Measurements from ENCODE around the gene CASS4. TPM values are rescaled to one million over a fixed set of nuclear protein-coding genes. Genes with fewer than 3 reads are reported as not detected.

The CASS4 gene
- total RNA-seq, 1 donor from 2014 or later, result 0.51 TPM

DNA sequence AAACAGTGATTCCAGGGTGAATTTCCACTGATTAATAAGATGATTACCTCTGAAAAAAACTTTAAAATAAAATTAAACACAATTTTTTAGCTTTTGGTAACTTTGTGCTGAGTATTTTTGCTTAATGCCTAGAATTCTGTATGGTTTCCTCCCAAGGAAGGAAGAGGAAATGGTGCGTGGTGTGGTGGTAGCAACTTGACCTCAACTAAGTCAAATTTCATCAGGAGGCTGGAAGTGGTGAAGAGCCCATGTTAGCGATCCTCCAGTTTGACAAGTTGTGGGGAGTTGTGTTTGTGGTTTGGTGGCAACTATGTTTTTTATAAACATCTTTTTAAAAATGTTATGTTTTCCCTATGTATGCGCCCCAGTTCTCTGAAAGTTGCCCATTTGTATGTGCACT, 51.4 kb downstream of the CASS4 start:
- ChIA-PET CTCF (no interaction called here), POLR2A (interaction anchor here (0.6 kb wide), 1 partner anchor 17 kb away, joined by 3 read pairs; no protein-coding TSS in a partner anchor)
- ATAC-seq (ENCODE audit: low read depth) (no peak), DNase-seq (no peak)
- intact Hi-C loops (cut with micrococcal nuclease), result loop anchor here (10.0 kb wide), 1 partner anchor 1991 kb away; no protein-coding TSS in a partner anchor
- no peak overlapping the region for H3K27ac Mint-ChIP-seq
- H3K9me3 Mint-ChIP-seq, result no peaks in the 10 kb centered on the region
- no peaks in the 10 kb centered on the region for H3K27me3 Mint-ChIP-seq
- peaks cover under 1% of the 10 kb centered on the region for H3K36me3 Mint-ChIP-seq (ENCODE audit: low read depth)
- H3K4me1 Mint-ChIP-seq, result peaks cover 31% of the 10 kb centered on the region
- TF ChIP-seq, protein P1, sequence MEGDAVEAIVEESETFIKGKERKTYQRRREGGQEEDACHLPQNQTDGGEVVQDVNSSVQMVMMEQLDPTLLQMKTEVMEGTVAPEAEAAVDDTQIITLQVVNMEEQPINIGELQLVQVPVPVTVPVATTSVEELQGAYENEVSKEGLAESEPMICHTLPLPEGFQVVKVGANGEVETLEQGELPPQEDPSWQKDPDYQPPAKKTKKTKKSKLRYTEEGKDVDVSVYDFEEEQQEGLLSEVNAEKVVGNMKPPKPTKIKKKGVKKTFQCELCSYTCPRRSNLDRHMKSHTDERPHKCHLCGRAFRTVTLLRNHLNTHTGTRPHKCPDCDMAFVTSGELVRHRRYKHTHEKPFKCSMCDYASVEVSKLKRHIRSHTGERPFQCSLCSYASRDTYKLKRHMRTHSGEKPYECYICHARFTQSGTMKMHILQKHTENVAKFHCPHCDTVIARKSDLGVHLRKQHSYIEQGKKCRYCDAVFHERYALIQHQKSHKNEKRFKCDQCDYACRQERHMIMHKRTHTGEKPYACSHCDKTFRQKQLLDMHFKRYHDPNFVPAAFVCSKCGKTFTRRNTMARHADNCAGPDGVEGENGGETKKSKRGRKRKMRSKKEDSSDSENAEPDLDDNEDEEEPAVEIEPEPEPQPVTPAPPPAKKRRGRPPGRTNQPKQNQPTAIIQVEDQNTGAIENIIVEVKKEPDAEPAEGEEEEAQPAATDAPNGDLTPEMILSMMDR (IDR thresholded peaks at IDR 0.05), result no peak
- H3K4me3 Mint-ChIP-seq, result no peak overlapping the region

DNA sequence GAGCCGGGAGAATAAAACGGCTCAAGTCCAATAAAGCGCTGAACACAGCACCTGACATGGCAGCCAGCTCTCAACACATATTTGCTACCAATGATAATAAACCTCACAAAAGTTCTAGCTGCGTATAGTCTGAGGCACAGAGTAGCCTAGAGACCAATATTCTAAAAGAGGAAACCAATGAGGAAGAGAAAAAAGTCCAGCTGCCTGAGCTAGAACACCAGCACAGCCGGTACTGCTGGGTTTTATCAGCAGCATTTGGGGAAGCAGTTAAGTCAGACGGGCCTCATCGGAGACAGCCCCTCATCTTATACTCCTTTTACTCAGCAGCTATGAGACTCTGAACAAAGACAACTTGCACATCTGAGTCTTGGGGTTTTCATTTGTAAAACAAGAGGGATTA, 53.9 kb downstream of the CASS4 start:
- no peak for DNase-seq
- H3K36me3 Mint-ChIP-seq (ENCODE audit: low read depth), result peaks cover 13% of the 10 kb centered on the region
- peak; percentile 53 for ATAC-seq (ENCODE audit: low read depth)
- H3K4me1 Mint-ChIP-seq, result peaks cover 46% of the 10 kb centered on the region
- H3K9me3 Mint-ChIP-seq, result no peaks in the 10 kb centered on the region
- ChIA-PET POLR2A (interaction anchor here (0.9 to 1.5 kb wide), 3 partner anchors 13 to 74 kb away, joined by 3 to 7 read pairs (median 4); partner anchors contain the start of genes AURKA, CASS4 and CSTF1), CTCF (interaction anchor here (0.7 kb wide), 1 partner anchor 74 kb away, joined by 3 read pairs; the partner anchor contains the start of genes AURKA and CSTF1)
- TF ChIP-seq, protein P1 (IDR thresholded peaks at IDR 0.05), result no peak
- H3K4me3 Mint-ChIP-seq, result peak overlapping the region; percentile 53
- H3K27ac Mint-ChIP-seq, result peak overlapping the region; percentile 88
- H3K27me3 Mint-ChIP-seq, result no peaks in the 10 kb centered on the region
- intact Hi-C loops (cut with micrococcal nuclease), result loop anchor here (5.0 to 10.0 kb wide), 3 partner anchors 926 to 1989 kb away; partner anchors contain the start of gene RBM38

DNA sequence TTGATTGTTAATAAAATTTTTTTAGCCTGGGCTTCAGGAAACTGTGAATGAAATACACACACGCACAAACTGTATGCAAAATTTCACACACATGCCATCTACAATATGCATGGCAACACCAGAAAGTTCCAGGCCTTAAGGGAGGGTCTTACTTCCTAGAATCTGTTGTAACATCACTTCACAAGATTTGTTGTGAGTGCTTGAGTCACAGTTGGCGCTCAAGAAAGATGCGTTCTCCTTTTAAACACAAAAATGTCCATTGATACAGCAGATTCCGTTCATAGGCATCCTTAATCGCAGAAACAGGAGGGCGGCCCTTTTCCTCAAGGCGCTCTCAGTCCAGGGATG, 55.9 kb downstream of the CASS4 start:
- ChIA-PET CTCF (interaction anchor here (1.0 kb wide), 1 partner anchor 76 kb away, joined by 3 read pairs; the partner anchor contains the start of gene AURKA), POLR2A (interaction anchor here (1.7 kb wide), 1 partner anchor 76 kb away, joined by 13 read pairs; the partner anchor contains the start of genes AURKA and CSTF1)
- no peaks in the 10 kb centered on the region for H3K27me3 Mint-ChIP-seq
- H3K27ac Mint-ChIP-seq, result peak overlapping the region; percentile 99
- H3K4me1 Mint-ChIP-seq, result peaks cover 46% of the 10 kb centered on the region
- no peak for DNase-seq
- peaks cover 21% of the 10 kb centered on the region for H3K36me3 Mint-ChIP-seq (ENCODE audit: low read depth)
- intact Hi-C loops (cut with micrococcal nuclease), result loop anchor here (1.0 to 10.0 kb wide), 11 partner anchors 15 to 1987 kb away; partner anchors contain the start of genes AURKA, CSTF1, FAM210B and RAB22A
- ATAC-seq (ENCODE audit: low read depth), result no peak
- peak overlapping the region; percentile 100 for H3K4me3 Mint-ChIP-seq
- TF ChIP-seq, protein P1 (IDR thresholded peaks at IDR 0.05), result no peak
- no peaks in the 10 kb centered on the region for H3K9me3 Mint-ChIP-seq

DNA sequence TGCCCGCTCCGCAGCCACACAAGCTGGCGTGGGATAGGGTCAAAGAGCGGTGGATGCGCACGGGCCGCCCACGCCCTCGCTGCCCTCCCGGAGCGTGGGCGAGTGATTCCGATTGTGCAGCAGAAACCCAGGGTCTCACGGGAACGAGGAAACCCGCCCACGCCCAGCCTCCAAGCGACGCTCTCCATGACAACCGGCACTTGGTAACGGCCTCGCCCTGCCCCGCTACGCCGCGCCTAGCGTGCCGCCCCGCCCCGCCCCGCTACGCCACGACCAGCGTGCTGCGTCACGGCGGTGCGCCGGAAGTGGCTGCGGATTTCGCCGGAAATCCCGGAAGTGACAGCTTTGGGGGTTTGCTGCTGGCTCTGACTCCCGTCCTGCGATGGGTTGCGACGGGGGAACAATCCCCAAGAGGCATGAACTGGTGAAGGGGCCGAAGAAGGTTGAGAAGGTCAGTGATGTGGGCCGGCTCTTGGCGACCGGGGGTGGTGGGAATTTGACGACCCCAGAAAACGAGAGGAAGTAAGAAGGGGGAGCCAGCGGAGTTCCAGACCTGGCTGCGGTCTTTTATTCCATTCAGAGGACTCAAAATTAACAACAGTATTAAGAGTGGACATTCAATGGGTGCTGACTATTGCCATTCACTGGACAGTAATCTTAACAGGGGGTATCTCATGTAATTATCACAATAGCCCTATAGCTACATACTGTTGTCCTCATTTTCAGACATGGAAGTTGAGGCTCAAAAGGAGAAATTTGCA, 56.4 kb downstream of the CASS4 start, which contains the start of gene RTF2:
RTF2 (plus strand) TSS at position 312 of the 761 bp plus-strand sequence; CDS start at position 383, 71 bp downstream.
- CTCF ChIA-PET, result interaction anchor here (0.9 to 1.0 kb wide), 2 partner anchors 11 to 77 kb away, joined by 3 read pairs; partner anchors contain the start of gene AURKA
- intact Hi-C loops (cut with micrococcal nuclease), result loop anchor here (1.0 to 10.0 kb wide), 11 partner anchors 15 to 1986 kb away; partner anchors contain the start of genes AURKA, CSTF1, FAM210B and RAB22A
- H3K27ac Mint-ChIP-seq, result peak within 1 kb of the TSS; percentile 99

More for the DNA sequence above, 56.4 kb downstream of the CASS4 start, which contains the start of gene RTF2:
- TF ChIP-seq, protein P1 (IDR thresholded peaks at IDR 0.05), result no peak
- Mint-ChIP-seq H3K4me1 (peaks cover 44% of the 10 kb centered on the region), H3K4me3 (peak within 1 kb of the TSS; percentile 100), H3K9me3 (no peaks in the 10 kb centered on the region), H3K36me3 (ENCODE audit: low read depth) (peaks cover 25% of the 10 kb centered on the region), H3K27me3 (no peaks in the 10 kb centered on the region)
- POLR2A ChIA-PET, result interaction anchor here (0.6 to 1.7 kb wide), 3 partner anchors 34 to 1921 kb away, joined by 4 to 13 read pairs (median 6); partner anchors contain the start of genes AURKA, CSTF1 and VAPB
- peak; percentile 99 for DNase-seq
- peak; percentile 93 for ATAC-seq (ENCODE audit: low read depth)

All from activated B cell treated with CpG ODN at 0.5 μM for 24 hours (primary cell).